GM23248 (cell line): ENCODE measurements around the gene SEPHS1.
"Not testable (repeated sequence)": the region's sequence is repeated elsewhere in the genome, so short reads cannot be mapped to it uniquely, and the experiment has no call there.

ENCODE experiments used
- EZH2 ChIP-seq: fragments of 200-600 bp; sonication (generic); IDR thresholded peaks from 2 replicates; pipeline ENCODE4 v1.6.1; 2018; ENCODE audit warnings: antibody characterized with exemption, mild to moderate bottlenecking; ENCODE audit not compliant: insufficient read depth, poor library complexity, severe bottlenecking
- EZH2phosphoT487 ChIP-seq: fragments of 200-600 bp; sonication (generic); IDR thresholded peaks from 2 replicates; pipeline ENCODE4 v1.6.1; 2018; ENCODE audit warnings: antibody characterized with exemption, moderate library complexity, mild to moderate bottlenecking, low read depth; ENCODE audit not compliant: insufficient read depth

- not testable (repeated sequence) for TF ChIP-seq EZH2, EZH2phosphoT487
These were observed 17.1 kb downstream of the SEPHS1 start for GRCh38 chr10:13330980-13331379.
